Activated T-cell treated with anti-CD3 and anti-CD28 coated beads for 1 hour (primary cell): ENCODE results near the gene SLC27A2.
A peak's percentile ranks its signal among the peaks of the same experiment; 100 is the strongest.

Experiments used
- DNase-seq: peaks from one replicate; pipeline ENCODE4 v3.0.0-alpha.2; 2020; ENCODE audit warnings: low read depth

SLC27A2 gene

GRCh38 chr15:50238255-50238654 is 56.3 kb downstream of the SLC27A2 start:
- no peak for DNase-seq

GRCh38 chr15:50241684-50242450 is 59.9 kb downstream of the SLC27A2 start:
- DNase-seq = no peak

- DNase-seq = no peak
These were observed 62.2 kb downstream of the SLC27A2 start for GRCh38 chr15:50244153-50244552.

- DNase-seq = no peak
These were observed 63.1 kb downstream of the SLC27A2 start for GRCh38 chr15:50244959-50245624.

GRCh38 chr15:50246631-50247030 is 64.6 kb downstream of the SLC27A2 start:
- DNase-seq = no peak

GRCh38 chr15:50247819-50248655 is 66.0 kb downstream of the SLC27A2 start:
- DNase-seq = peak; percentile 16

GRCh38 chr15:50248994-50249582 is 67.1 kb downstream of the SLC27A2 start:
- DNase-seq = no peak

GRCh38 chr15:50249704-50250103 is 67.7 kb downstream of the SLC27A2 start:
- DNase-seq = no peak

- no peak for DNase-seq
These were observed 68.9 kb downstream of the SLC27A2 start for GRCh38 chr15:50250760-50251394.

GRCh38 chr15:50251638-50252182 is 69.7 kb downstream of the SLC27A2 start:
- DNase-seq = no peak

GRCh38 chr15:50252556-50252955 is 70.6 kb downstream of the SLC27A2 start:
- no peak for DNase-seq

- DNase-seq = no peak
These were observed 74.4 kb downstream of the SLC27A2 start for GRCh38 chr15:50256188-50257041.

GRCh38 chr15:50257332-50257731 is 75.3 kb downstream of the SLC27A2 start:
- DNase-seq = no peak

- no peak for DNase-seq
These were observed 75.9 kb downstream of the SLC27A2 start for GRCh38 chr15:50257924-50258323.

- DNase-seq = no peak
These were observed 77.3 kb downstream of the SLC27A2 start for GRCh38 chr15:50259276-50259675.

GRCh38 chr15:50260969-50261496 is 79.0 kb downstream of the SLC27A2 start:
- no peak for DNase-seq

- no peak for DNase-seq
These were observed 80.0 kb downstream of the SLC27A2 start for GRCh38 chr15:50261981-50262380.

- no peak for DNase-seq
These were observed 80.5 kb downstream of the SLC27A2 start for GRCh38 chr15:50262533-50262932.

- no peak for DNase-seq
These were observed 83.6 kb downstream of the SLC27A2 start, which contains the start of gene HDC for GRCh38 chr15:50265620-50266019. Gene HDC, minus strand, starts transcription at chr15:50265726. Its CDS starts 103 bp downstream, at chr15:50265623.

- DNase-seq = no peak
These were observed 85.6 kb downstream of the SLC27A2 start for GRCh38 chr15:50267577-50267976.
